Heart left ventricle (tissue), 13 donors: ENCODE data around the gene HRH3.

Experiments
- POLR2A ChIP-seq, 2 donors: fragments of 450-650 bp; IDR thresholded peaks; one replicate each; pipeline ENCODE4 v1.6.1; 2017; ENCODE audit warnings: antibody characterized with exemption in 2 of 2, mild to moderate bottlenecking in 2 of 2, moderate library complexity in 2 of 2
- TF ChIP-seq, protein P1 (sequence below), 12 donors: fragments of 200-600 bp; sonication (generic) in 4 of 12; IDR thresholded peaks; one replicate each; pipeline versions ENCODE4 v1.5.0 to v1.8.0; 2018 to 2022; ENCODE audit warnings: antibody characterized with exemption in 12 of 12, mild to moderate bottlenecking in 5 of 12
- donor health status: ischemic (EF 13 %, LVEDD 7.1; RV severe dilation, severe dysfunction).
- donor health status: DM: no; HTN: yes; CAD: no.
- donor health status: DM: no; HTN: no; CAD: no.
- donor health status: ischemic (EF 25% LVEDD 6.9; RV normal size, moderate dysfunction).
- donor health status: ischemic (EF 25% LVEDD 5.7; RV mildly dilated, moderate dysfunction).
- donor health status: ischemic (EF 35%, LVEDD 5.7; RV mildly dilated, moderate dysfunction).
- donor health status: nonischemic (EF 11% LVEDD 7.7; RV severe dilation, severe dysfunction).
- donor health status: DM: yes; HTN: yes; CAD: no.
- donor health status: PGD.
- donor health status: ischemic (EF 29% LVEDD 5.4; RV normal size, mild dysfunction).
- donor health status: nonischemic (EF 23%, LVEDD 6.1; RV moderate dilation, normal function).

DNA sequence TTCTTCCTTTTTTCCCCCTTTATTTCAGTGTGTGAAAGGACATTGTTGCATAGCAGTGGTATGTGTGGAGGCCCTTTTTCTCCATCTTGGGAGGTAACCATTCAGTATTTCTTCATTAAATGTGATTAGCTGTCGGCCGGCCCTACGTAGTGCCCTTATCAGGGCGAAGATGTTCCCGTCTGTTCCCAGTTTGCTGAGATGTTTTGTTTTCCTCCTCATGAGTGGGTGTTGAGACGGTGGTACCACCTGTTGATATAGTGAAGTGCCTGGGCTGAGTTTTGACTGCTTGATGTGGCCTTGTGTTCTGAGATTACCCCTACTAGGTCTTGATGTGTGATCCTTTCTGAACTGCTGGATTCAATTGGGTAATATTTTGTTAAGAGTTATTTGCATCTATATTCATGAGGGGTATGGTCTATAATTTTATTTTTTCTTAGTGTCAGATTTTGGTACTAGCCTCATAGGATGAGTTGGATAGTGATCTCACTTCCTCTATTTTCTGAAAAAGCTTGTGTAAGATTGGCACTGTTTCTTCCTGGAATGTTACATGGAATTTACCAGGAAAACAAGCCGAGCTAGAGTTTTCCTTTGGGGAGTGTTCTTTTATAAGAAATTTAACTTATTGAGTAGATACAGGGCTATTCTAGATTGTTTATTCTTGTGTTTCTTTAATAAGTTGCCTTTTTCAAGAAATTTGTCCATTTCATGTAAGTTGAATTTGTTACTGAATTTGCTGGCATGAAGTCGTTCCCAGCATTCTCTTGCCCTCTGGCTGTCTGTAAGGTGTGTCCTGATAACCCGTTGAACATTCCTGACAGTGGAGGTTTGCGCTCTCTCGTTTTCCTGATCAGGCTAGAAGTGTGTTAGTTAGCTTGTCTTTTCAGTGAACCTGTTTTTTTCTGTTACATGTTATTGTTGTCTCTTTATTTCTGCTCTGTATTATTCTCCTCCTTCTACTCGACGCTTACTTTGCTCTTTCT is 32.9 kb downstream of the HRH3 start:
- TF ChIP-seq, protein P1, sequence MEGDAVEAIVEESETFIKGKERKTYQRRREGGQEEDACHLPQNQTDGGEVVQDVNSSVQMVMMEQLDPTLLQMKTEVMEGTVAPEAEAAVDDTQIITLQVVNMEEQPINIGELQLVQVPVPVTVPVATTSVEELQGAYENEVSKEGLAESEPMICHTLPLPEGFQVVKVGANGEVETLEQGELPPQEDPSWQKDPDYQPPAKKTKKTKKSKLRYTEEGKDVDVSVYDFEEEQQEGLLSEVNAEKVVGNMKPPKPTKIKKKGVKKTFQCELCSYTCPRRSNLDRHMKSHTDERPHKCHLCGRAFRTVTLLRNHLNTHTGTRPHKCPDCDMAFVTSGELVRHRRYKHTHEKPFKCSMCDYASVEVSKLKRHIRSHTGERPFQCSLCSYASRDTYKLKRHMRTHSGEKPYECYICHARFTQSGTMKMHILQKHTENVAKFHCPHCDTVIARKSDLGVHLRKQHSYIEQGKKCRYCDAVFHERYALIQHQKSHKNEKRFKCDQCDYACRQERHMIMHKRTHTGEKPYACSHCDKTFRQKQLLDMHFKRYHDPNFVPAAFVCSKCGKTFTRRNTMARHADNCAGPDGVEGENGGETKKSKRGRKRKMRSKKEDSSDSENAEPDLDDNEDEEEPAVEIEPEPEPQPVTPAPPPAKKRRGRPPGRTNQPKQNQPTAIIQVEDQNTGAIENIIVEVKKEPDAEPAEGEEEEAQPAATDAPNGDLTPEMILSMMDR (IDR thresholded peaks at IDR 0.05): no peak
- no peak for TF ChIP-seq POLR2A (IDR thresholded peaks at IDR 0.05)
